H1 (cell line): Measurements from ENCODE around the gene KRTAP10-7. TPM values are rescaled to one million over a fixed set of nuclear protein-coding genes. Genes with fewer than 3 reads are reported as not detected.

Source experiments
- CTCF ChIA-PET: fragments of 300-600 bp; sonication (Branson Sonifier 250); formaldehyde crosslinking; loops from one replicate; lab custom pipeline; 2021; ENCODE audit not compliant: partially characterized antibody; lab: Charles Lee
- POLR2A ChIA-PET: fragments of 300-600 bp; sonication (Branson Sonifier 250); formaldehyde crosslinking; loops from one replicate; lab custom pipeline; 2021; ENCODE audit warnings: inconsistent platforms; ENCODE audit not compliant: partially characterized antibody; lab: Charles Lee
- DNase-seq, 2 experiments: peaks; one replicate each; pipeline versions ENCODE4 v3.0.0 to v3.0.0-alpha.2; 2010 to 2022; ENCODE audit warnings: low spot score in 2 of 2, low read depth in 1 of 2, mixed read lengths in 1 of 2
- FAIRE-seq: peaks from 2 replicates; lab custom pipeline; 2011; peaks lifted over from hg19 to GRCh38; lab: Jason Lieb, UNC
- H2AFZ ChIP-seq: 2 replicates; pipeline ENCODE4 v1.8.1; 2012; ENCODE audit warnings: low read length, inconsistent platforms
- H2AK5ac ChIP-seq: 2 replicates; pipeline ENCODE4 v1.6.1; 2013; ENCODE audit warnings: low read depth, low read length
- H2BK120ac ChIP-seq: replicated peaks from 2 replicates; pipeline ENCODE3; 2013; ENCODE audit warnings: low read depth, low read length, inconsistent platforms
- H2BK12ac ChIP-seq: 2 replicates; pipeline ENCODE4 v1.6.1; 2013; ENCODE audit warnings: low read depth, low read length
- H2BK15ac ChIP-seq: 2 replicates; pipeline ENCODE4 v1.6.1; 2013; ENCODE audit warnings: low read length
- H2BK20ac ChIP-seq: 2 replicates; pipeline ENCODE4 v1.6.1; 2013; ENCODE audit warnings: low read length
- H2BK5ac ChIP-seq: 2 replicates; pipeline ENCODE4 v1.6.1; 2013; ENCODE audit warnings: low read depth, low read length
- H3K14ac ChIP-seq: 2 replicates; pipeline ENCODE4 v1.6.1; 2013; ENCODE audit warnings: inconsistent platforms; ENCODE audit not compliant: insufficient read length
- H3K18ac ChIP-seq: 2 replicates; pipeline ENCODE4 v1.6.1; 2013; ENCODE audit warnings: low read length; ENCODE audit errors: extremely low read depth
- H3K23ac ChIP-seq: 2 replicates; pipeline ENCODE4 v1.6.1; 2013; ENCODE audit warnings: inconsistent platforms; ENCODE audit not compliant: insufficient read length
- H3K23me2 ChIP-seq: 2 replicates; pipeline ENCODE4 v1.6.1; 2013; ENCODE audit warnings: low read depth, low read length
- H3K27ac ChIP-seq: 2 replicates; pipeline ENCODE4 v1.6.1; 2011; ENCODE audit warnings: low read depth, low read length, inconsistent platforms
- H3K27me3 ChIP-seq, 4 experiments: replicated peaks in 1 of 4; 1 replicate in 1 of 4; 2 replicates in 3 of 4; pipeline versions ENCODE4 v1.6.1 to v1.8.1; 2011 to 2013; ENCODE audit warnings: low read length in 3 of 4, mild to moderate bottlenecking in 3 of 4, inconsistent platforms in 2 of 4, mixed read lengths in 2 of 4, moderate library complexity in 1 of 4; ENCODE audit not compliant: control insufficient read depth in 3 of 4, insufficient read depth in 3 of 4; ENCODE audit errors: extremely low read depth in 1 of 4
- H3K36me3 ChIP-seq, 4 experiments: 2 replicates each; pipeline versions ENCODE4 v1.6.1 to v1.8.1; 2011 to 2013; ENCODE audit warnings: mild to moderate bottlenecking in 4 of 4, low read length in 3 of 4, moderate library complexity in 2 of 4, control low read depth in 1 of 4, inconsistent platforms in 1 of 4; ENCODE audit not compliant: insufficient read depth in 4 of 4, control insufficient read depth in 2 of 4
- H3K4ac ChIP-seq: replicated peaks from 2 replicates; pipeline ENCODE3; 2013; ENCODE audit warnings: low read length, low read depth, mixed read lengths, inconsistent platforms; ENCODE audit not compliant: insufficient read length
- H3K4me1 ChIP-seq, 4 experiments: replicated peaks in 1 of 4; 1 replicate in 1 of 4; 2 replicates in 3 of 4; pipeline versions ENCODE4 v1.6.1 to v1.8.1; 2011 to 2013; ENCODE audit warnings: low read length in 3 of 4, inconsistent platforms in 2 of 4, mixed read lengths in 1 of 4; ENCODE audit not compliant: insufficient read depth in 4 of 4, control insufficient read depth in 3 of 4
- H3K4me2 ChIP-seq, 2 experiments: 2 replicates each; pipeline versions ENCODE4 v1.6.1 to v1.8.1; 2011 to 2013; ENCODE audit warnings: low read depth in 2 of 2, low read length in 2 of 2, control low read depth in 1 of 2, inconsistent platforms in 1 of 2, mild to moderate bottlenecking in 1 of 2; ENCODE audit not compliant: insufficient read depth in 1 of 2
- H3K4me3 ChIP-seq, 4 experiments: fragments of 200-600, 300-600 bp in 1 of 4; sonication (generic), shearing (Covaris generic), sonication (Bioruptor Twin) in 1 of 4; 2 replicates each; pipeline versions ENCODE4 v1.5.1 to v1.8.1; 2011 to 2016; ENCODE audit warnings: low read length in 4 of 4, low read depth in 3 of 4, control low read depth in 2 of 4, inconsistent platforms in 2 of 4, mild to moderate bottlenecking in 2 of 4, mixed read lengths in 1 of 4, moderate library complexity in 1 of 4; ENCODE audit not compliant: insufficient read depth in 2 of 4; ENCODE audit errors: extremely low read depth in 1 of 4
- H3K56ac ChIP-seq: replicated peaks from 2 replicates; pipeline ENCODE3; 2013; ENCODE audit warnings: low read depth, mild to moderate bottlenecking, mixed read lengths, low read length, inconsistent platforms; ENCODE audit not compliant: insufficient read length
- H3K79me1 ChIP-seq: 2 replicates; pipeline ENCODE4 v1.6.1; 2013; ENCODE audit warnings: low read depth, low read length, control low read depth
- H3K79me2 ChIP-seq, 2 experiments: 2 replicates each; pipeline versions ENCODE4 v1.6.1 to v1.8.1; 2012 to 2013; ENCODE audit warnings: low read length in 2 of 2, mild to moderate bottlenecking in 2 of 2, inconsistent platforms in 1 of 2; ENCODE audit not compliant: insufficient read depth in 2 of 2, control insufficient read depth in 1 of 2
- H3K9ac ChIP-seq, 4 experiments: replicated peaks in 1 of 4; 1 replicate in 1 of 4; 2 replicates in 3 of 4; pipeline versions ENCODE4 v1.6.1 to v1.8.1; 2011 to 2013; ENCODE audit warnings: low read depth in 3 of 4, low read length in 3 of 4, control low read depth in 2 of 4, mild to moderate bottlenecking in 2 of 4, moderate library complexity in 2 of 4, inconsistent platforms in 1 of 4; ENCODE audit errors: extremely low read depth in 1 of 4
- H3K9me3 ChIP-seq, 2 experiments: 2 replicates each; pipeline versions ENCODE4 v1.6.1 to v1.8.1; 2012 to 2013; ENCODE audit warnings: mild to moderate bottlenecking in 2 of 2, moderate library complexity in 2 of 2, control low read depth in 1 of 2, inconsistent platforms in 1 of 2, low read depth in 1 of 2, low read length in 1 of 2, mixed read lengths in 1 of 2; ENCODE audit not compliant: insufficient read depth in 2 of 2
- H4K20me1 ChIP-seq, 2 experiments: replicated peaks in 1 of 2; 2 replicates each; pipeline versions ENCODE3 to v1.8.1; 2011 to 2013; ENCODE audit warnings: inconsistent platforms in 2 of 2, low read length in 2 of 2, mild to moderate bottlenecking in 1 of 2; ENCODE audit not compliant: insufficient read depth in 2 of 2, control insufficient read depth in 1 of 2
- H4K5ac ChIP-seq: 2 replicates; pipeline ENCODE4 v1.6.1; 2013; ENCODE audit warnings: low read length, low read depth, mixed read lengths, inconsistent platforms; ENCODE audit not compliant: insufficient read length
- H4K8ac ChIP-seq: 2 replicates; pipeline ENCODE4 v1.8.0; 2013; ENCODE audit warnings: mild to moderate bottlenecking, moderate library complexity, low read length, inconsistent platforms; ENCODE audit not compliant: insufficient read depth; ENCODE audit errors: extremely low read depth
- H4K91ac ChIP-seq: replicated peaks from 2 replicates; pipeline ENCODE3; 2013; ENCODE audit warnings: low read length, mixed read lengths, inconsistent platforms; ENCODE audit not compliant: insufficient read length
- GTF2F1 ChIP-seq: IDR thresholded peaks from 2 replicates; pipeline ENCODE4 v1.6.1; 2012; ENCODE audit warnings: low read depth, low read length, improper control_type of control experiment, borderline replicate concordance
- HDAC2 ChIP-seq, 2 experiments: fragments of 300-600 bp in 1 of 2; sonication (generic) in 1 of 2; IDR thresholded peaks; 2 replicates each; pipeline ENCODE4 v1.6.1; 2011 to 2012; ENCODE audit warnings: low read depth in 2 of 2, low read length in 2 of 2, mild to moderate bottlenecking in 2 of 2, moderate library complexity in 2 of 2, borderline replicate concordance in 1 of 2, inconsistent platforms in 1 of 2
- JUND ChIP-seq: IDR thresholded peaks from 2 replicates; pipeline ENCODE4 v1.6.1; 2011; ENCODE audit warnings: mild to moderate bottlenecking, improper control_type of control experiment, low read length
- KDM4A ChIP-seq: IDR thresholded peaks from one replicate; pipeline ENCODE4 v1.7.1; 2012; ENCODE audit warnings: low read depth, mild to moderate bottlenecking, moderate library complexity, low read length, inconsistent platforms; ENCODE audit not compliant: severe bottlenecking
- NANOG ChIP-seq: IDR thresholded peaks from 2 replicates; pipeline ENCODE4 v1.6.1; 2011; ENCODE audit warnings: low read length, low read depth, mild to moderate bottlenecking, inconsistent platforms; ENCODE audit not compliant: insufficient read depth, poor library complexity, severe bottlenecking
- RAD21 ChIP-seq, 2 experiments: IDR thresholded peaks in 1 of 2; conservative IDR thresholded peaks in 1 of 2; 2 replicates each; pipeline ENCODE4 v1.6.1; 2011; ENCODE audit warnings: low read depth in 2 of 2, low read length in 2 of 2, improper control_type of control experiment in 1 of 2, inconsistent platforms in 1 of 2, mild to moderate bottlenecking in 1 of 2, moderate library complexity in 1 of 2
- RXRA ChIP-seq: IDR thresholded peaks from 2 replicates; pipeline ENCODE4 v1.6.1; 2011; ENCODE audit warnings: low read depth, mild to moderate bottlenecking, low read length, moderate library complexity; ENCODE audit not compliant: insufficient read depth
- SIRT6 ChIP-seq: IDR thresholded peaks from one replicate; pipeline ENCODE4 v1.7.1; 2012; ENCODE audit warnings: low read length, inconsistent platforms
- TAF7 ChIP-seq: optimal IDR thresholded peaks from 2 replicates; pipeline ENCODE3; 2011; ENCODE audit warnings: low read depth, mild to moderate bottlenecking, inconsistent platforms, low read length, moderate library complexity, borderline replicate concordance
- whole genome bisulfite sequencing, 2 experiments: shearing (Covaris generic) in 1 of 2; methylation state at CpG; one replicate each; pipeline versions ENCODE4 v1.1.6 to v1.1.7; 2013 to 2015; ENCODE audit warnings: low lambda C conversion rate in 2 of 2, mixed read lengths in 2 of 2, inconsistent platforms in 1 of 2, low coverage in 1 of 2, missing lambda C conversion rate in 1 of 2; ENCODE audit not compliant: insufficient replicate concordance in 2 of 2, insufficient coverage in 1 of 2, insufficient read length in 1 of 2; ENCODE audit errors: extremely low coverage in 1 of 2, missing lambda C conversion rate in 1 of 2; 5-methylcytosine and 5-hydroxymethylcytosine counted together
- polyA plus RNA-seq, 7 experiments: library from polyadenylated mRNA; depleted of rRNA in 3 of 7; stranded (reverse) in 5 of 7; unstranded in 2 of 7; fragments of >200 nt in 5 of 7; fragments of 200-250 nt in 2 of 7; gene quantifications; 1 replicate in 5 of 7; 2 replicates in 1 of 7; 4 replicates in 1 of 7; pipeline versions ENCODE4 v1.2.1 to v1.2.3, GENCODE V29; 2011 to 2013; ENCODE audit warnings: missing spikeins in 2 of 7, mixed read lengths in 2 of 7
- total RNA-seq: library from RNA; stranded (reverse); fragmentation: NEBNext Ultra II Directional; extraction: Animal tissue kit (Norgen Biotek cat#: 25700); gene quantifications from 2 replicates; pipeline ENCODE4 v1.2.1, GENCODE V29; 2021
- TF ChIP-seq, protein P1 (sequence below), 3 experiments: IDR thresholded peaks; 1 replicate in 2 of 3; 2 replicates in 1 of 3; pipeline versions ENCODE4 v1.5.1 to v1.6.1; 2011; ENCODE audit warnings: low read length in 3 of 3, mild to moderate bottlenecking in 3 of 3, inconsistent platforms in 2 of 3, low read depth in 1 of 3, moderate library complexity in 1 of 3; ENCODE audit not compliant: insufficient read depth in 1 of 3; ENCODE audit errors: control extremely low read depth in 1 of 3

The KRTAP10-7 gene
- total and polyA plus RNA-seq, 2 of the 8 experiments (the other 6 are each of a cell fraction or from before 2014, with no cell fraction given): not detected

DNA sequence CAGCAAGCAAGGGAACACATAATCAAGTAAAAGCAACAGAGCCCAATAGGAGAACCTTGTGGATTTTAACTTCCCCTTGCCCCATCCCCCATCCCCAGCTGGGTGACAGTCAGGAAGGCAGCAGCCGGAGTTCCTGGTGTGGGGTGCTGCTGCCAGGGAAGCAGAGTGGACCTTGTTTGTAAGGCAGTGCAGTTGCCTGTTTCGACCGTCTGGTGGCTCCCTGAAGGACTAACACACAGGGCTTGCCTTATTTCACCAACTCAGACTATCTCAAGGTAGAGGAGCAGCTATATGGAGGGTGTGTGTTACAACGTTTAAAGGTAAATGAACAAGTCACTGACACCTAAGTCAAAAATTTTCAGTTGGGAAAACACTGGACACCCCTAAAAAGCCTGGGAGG lies 18.1 kb downstream of the KRTAP10-7 start:
- Histone ChIP-seq H3K4me3 (no peak overlapping the region), H2BK5ac (no peak overlapping the region), H3K4me2 (no peak overlapping the region), H2BK15ac (no peak overlapping the region), H3K56ac (no peak overlapping the region), H3K9me3 (peaks cover 7 to 9% of the 10 kb centered on the region in 2 experiments), H3K4ac (no peak overlapping the region), H3K79me1 (no peaks in the 10 kb centered on the region; the same call in 1 of the 2 replicates), H3K9ac (no peak overlapping the region), H3K79me2 (no peaks in the 10 kb centered on the region), H2AK5ac (no peak overlapping the region), H2BK20ac (no peak overlapping the region), H3K27me3 (no peaks in the 10 kb centered on the region), H3K27ac (no peak overlapping the region), H2BK12ac (no peak overlapping the region), H2BK120ac (no peak overlapping the region), H4K5ac (no peak overlapping the region), H3K23me2 (no peaks in the 10 kb centered on the region), H3K36me3 (no peaks in the 10 kb centered on the region), H3K14ac (no peak overlapping the region), H3K23ac (no peak overlapping the region), H3K18ac (no peak overlapping the region), H3K4me1 (peaks cover 0 to 6% (median 2%) of the 10 kb centered on the region in 4 experiments; a peak in 4 of 7 replicates), H2AFZ (no peak overlapping the region), H4K8ac (no peak overlapping the region), H4K20me1 (peaks cover 0 to 1% of the 10 kb centered on the region in 2 experiments), H4K91ac (no peak overlapping the region)
- FAIRE-seq (no peak), DNase-seq (peak in 1 of 2 experiments; percentile 50)
- 44% methylated on average over 4 of the region's 4 CpGs; no CpG with 5 or more reads in 1 of the 2 experiments for WGBS, 2 experiments
- ChIA-PET POLR2A (interaction anchor here (1.4 kb wide), 1 partner anchor 16 kb away, joined by 4 read pairs; no protein-coding TSS in a partner anchor), CTCF (interaction anchor here (0.6 to 4.0 kb wide), 27 partner anchors 9 to 183 kb away, joined by 3 to 16 read pairs (median 4); partner anchors contain the start of genes KRTAP10-11, KRTAP10-3, KRTAP10-7 and KRTAP10-9)
- TF ChIP-seq HDAC2 (IDR thresholded peaks at IDR 0.05; ENCODE audit: borderline replicate concordance in 1 of 2, low read depth in 2 of 2, low read length in 2 of 2): no peak
- no peak for TF ChIP-seq TAF7
- TF ChIP-seq SIRT6: no peak
- TF ChIP-seq RAD21 (IDR thresholded peaks at IDR 0.05 in 1 of 2, conservative IDR thresholded peaks at IDR 0.05 in 1 of 2; ENCODE audit: low read depth in 2 of 2, low read length in 2 of 2): peak; percentile 52 to 62; a peak in 3 of 4 replicates
- no peak for TF ChIP-seq KDM4A
- no peak for TF ChIP-seq JUND
- no peak for TF ChIP-seq RXRA
- TF ChIP-seq NANOG: no peak
- TF ChIP-seq, protein P1, sequence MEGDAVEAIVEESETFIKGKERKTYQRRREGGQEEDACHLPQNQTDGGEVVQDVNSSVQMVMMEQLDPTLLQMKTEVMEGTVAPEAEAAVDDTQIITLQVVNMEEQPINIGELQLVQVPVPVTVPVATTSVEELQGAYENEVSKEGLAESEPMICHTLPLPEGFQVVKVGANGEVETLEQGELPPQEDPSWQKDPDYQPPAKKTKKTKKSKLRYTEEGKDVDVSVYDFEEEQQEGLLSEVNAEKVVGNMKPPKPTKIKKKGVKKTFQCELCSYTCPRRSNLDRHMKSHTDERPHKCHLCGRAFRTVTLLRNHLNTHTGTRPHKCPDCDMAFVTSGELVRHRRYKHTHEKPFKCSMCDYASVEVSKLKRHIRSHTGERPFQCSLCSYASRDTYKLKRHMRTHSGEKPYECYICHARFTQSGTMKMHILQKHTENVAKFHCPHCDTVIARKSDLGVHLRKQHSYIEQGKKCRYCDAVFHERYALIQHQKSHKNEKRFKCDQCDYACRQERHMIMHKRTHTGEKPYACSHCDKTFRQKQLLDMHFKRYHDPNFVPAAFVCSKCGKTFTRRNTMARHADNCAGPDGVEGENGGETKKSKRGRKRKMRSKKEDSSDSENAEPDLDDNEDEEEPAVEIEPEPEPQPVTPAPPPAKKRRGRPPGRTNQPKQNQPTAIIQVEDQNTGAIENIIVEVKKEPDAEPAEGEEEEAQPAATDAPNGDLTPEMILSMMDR (IDR thresholded peaks at IDR 0.05; ENCODE audit: control extremely low read depth in 1 of 3, insufficient read depth in 1 of 3, low read depth in 1 of 3, low read length in 3 of 3): peak; percentile 58 to 69 (median 67)
- no peak for TF ChIP-seq GTF2F1
